Neutrophil (primary cell): ENCODE measurements around the gene RALGDS.

Experiments used
- H3K27ac ChIP-seq: fragments of 200-600 bp; sonication (generic); 2 replicates; pipeline ENCODE4 v1.5.1; 2016; ENCODE audit warnings: mild to moderate bottlenecking, moderate library complexity
- H3K27me3 ChIP-seq: fragments of 200-600 bp; sonication (generic); 2 replicates; pipeline ENCODE4 v1.6.0; 2016; ENCODE audit warnings: mild to moderate bottlenecking
- H3K36me3 ChIP-seq: fragments of 200-600 bp; sonication (generic); 2 replicates; pipeline ENCODE4 v1.5.1; 2017
- H3K4me1 ChIP-seq, 2 experiments: fragments of 200-600 bp in 1 of 2; sonication (generic) in 1 of 2; 1 replicate in 1 of 2; 2 replicates in 1 of 2; pipeline versions ENCODE4 v1.5.1 to v1.6.1; 2013 to 2016; ENCODE audit warnings: low read depth in 1 of 2, low read length in 1 of 2, mild to moderate bottlenecking in 1 of 2, moderate library complexity in 1 of 2; ENCODE audit not compliant: control insufficient read depth in 1 of 2, insufficient read depth in 1 of 2
- H3K4me3 ChIP-seq, 2 experiments: fragments of 200-600 bp in 1 of 2; sonication (generic) in 1 of 2; 1 replicate in 1 of 2; 2 replicates in 1 of 2; pipeline ENCODE4 v1.5.1; 2013 to 2016; ENCODE audit warnings: low read depth in 1 of 2, low read length in 1 of 2, mild to moderate bottlenecking in 1 of 2, moderate library complexity in 1 of 2
- H3K9me3 ChIP-seq: fragments of 200-600 bp; sonication (generic); 2 replicates; pipeline ENCODE4 v1.5.1; 2016
- TF ChIP-seq, protein P1 (sequence below): fragments of 200-600 bp; sonication (generic); IDR thresholded peaks from 2 replicates; pipeline ENCODE4 v1.5.1; 2016; ENCODE audit warnings: antibody characterized with exemption

RALGDS gene

DNA sequence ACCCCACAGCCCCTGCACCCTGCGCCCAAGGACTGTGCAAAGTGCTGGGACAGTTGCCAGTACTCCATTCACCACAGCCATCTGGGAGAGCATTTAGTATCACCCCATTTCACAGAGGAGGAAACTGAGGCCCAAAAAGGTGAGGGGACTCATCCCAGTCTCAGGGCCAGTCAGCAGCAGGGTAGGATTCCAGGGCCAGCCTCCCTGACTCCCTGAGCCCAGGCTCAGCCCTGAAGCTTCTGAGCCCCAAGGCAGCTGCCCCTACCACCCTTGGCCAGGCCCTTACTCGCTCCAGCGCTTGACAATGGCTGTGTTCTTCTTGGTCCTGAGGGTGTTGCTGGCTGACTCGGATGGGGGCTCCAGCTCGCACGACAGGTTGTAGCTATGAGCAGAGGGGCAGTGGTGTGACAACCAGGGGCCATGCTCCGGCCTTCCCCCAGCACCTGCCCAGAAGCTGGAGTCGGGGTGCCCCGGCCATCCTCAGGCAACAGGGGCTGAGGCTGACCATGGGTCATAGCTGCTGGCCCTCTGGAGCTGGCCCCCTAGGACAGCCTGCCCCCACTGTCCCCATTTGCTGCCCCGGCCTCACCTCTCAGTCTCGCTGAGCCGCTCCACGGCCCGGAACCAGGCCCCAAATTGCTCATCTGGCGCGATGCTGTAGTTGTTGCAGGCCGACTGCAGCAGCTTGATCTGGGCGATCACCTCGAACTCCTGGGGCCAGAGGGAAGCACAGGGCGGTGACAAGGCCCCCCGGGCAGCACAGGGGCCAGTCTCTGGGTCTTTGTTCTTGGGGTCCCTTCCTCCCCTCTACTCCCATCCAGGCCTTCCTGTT, 18.6 kb downstream of the RALGDS start:
- H3K36me3 ChIP-seq = peaks cover 3% of the 10 kb centered on the region
- no peaks in the 10 kb centered on the region for H3K9me3 ChIP-seq
- no peaks in the 10 kb centered on the region for H3K27me3 ChIP-seq
- no peaks in the 10 kb centered on the region for H3K4me1 ChIP-seq
- no peak overlapping the region for H3K27ac ChIP-seq
- TF ChIP-seq, protein P1, sequence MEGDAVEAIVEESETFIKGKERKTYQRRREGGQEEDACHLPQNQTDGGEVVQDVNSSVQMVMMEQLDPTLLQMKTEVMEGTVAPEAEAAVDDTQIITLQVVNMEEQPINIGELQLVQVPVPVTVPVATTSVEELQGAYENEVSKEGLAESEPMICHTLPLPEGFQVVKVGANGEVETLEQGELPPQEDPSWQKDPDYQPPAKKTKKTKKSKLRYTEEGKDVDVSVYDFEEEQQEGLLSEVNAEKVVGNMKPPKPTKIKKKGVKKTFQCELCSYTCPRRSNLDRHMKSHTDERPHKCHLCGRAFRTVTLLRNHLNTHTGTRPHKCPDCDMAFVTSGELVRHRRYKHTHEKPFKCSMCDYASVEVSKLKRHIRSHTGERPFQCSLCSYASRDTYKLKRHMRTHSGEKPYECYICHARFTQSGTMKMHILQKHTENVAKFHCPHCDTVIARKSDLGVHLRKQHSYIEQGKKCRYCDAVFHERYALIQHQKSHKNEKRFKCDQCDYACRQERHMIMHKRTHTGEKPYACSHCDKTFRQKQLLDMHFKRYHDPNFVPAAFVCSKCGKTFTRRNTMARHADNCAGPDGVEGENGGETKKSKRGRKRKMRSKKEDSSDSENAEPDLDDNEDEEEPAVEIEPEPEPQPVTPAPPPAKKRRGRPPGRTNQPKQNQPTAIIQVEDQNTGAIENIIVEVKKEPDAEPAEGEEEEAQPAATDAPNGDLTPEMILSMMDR = no peak
- H3K4me3 ChIP-seq = no peak overlapping the region

DNA sequence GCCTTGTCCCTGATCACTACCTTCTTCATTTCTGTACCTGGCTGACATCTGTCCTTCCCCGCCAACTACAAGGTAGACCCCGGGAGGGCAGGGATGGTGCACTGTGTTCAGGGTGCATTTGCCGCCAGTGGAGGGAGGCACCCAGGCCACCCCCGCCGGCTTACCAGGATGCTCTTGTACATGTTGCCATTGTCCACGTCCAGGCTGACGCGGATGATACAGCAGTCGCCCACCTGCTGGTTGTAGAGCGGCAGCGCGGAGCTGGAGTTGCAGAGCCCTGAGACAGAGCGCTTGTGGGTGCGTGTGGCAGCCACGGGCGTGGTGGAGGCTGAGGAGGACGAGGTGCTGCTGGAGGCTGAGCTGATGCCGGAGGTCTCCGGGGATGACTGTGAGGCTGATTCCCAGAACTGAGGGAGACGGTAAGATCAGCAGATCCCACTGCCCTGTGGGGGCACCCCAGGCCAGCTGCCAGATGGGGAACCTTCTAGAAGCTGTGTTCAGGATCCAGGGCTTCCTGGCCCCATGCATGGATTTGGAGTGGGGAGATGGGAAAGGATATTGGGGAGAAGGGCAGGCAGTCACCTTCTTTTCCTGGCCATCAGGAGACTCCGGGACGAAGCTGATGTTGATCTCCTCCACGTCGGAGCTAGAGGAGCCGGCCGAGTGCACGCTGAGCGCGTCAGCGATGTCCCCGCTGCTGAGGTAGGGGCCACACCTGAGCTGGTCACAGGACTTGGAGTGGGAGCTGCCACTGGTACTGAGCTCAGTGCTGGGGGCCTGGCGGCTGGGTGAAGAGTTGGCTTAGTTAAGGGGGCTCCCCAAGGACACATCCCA, 19.5 kb downstream of the RALGDS start:
- H3K36me3 ChIP-seq = peaks cover 3% of the 10 kb centered on the region
- TF ChIP-seq, protein P1 = no peak
- H3K4me1 ChIP-seq = no peaks in the 10 kb centered on the region

DNA sequence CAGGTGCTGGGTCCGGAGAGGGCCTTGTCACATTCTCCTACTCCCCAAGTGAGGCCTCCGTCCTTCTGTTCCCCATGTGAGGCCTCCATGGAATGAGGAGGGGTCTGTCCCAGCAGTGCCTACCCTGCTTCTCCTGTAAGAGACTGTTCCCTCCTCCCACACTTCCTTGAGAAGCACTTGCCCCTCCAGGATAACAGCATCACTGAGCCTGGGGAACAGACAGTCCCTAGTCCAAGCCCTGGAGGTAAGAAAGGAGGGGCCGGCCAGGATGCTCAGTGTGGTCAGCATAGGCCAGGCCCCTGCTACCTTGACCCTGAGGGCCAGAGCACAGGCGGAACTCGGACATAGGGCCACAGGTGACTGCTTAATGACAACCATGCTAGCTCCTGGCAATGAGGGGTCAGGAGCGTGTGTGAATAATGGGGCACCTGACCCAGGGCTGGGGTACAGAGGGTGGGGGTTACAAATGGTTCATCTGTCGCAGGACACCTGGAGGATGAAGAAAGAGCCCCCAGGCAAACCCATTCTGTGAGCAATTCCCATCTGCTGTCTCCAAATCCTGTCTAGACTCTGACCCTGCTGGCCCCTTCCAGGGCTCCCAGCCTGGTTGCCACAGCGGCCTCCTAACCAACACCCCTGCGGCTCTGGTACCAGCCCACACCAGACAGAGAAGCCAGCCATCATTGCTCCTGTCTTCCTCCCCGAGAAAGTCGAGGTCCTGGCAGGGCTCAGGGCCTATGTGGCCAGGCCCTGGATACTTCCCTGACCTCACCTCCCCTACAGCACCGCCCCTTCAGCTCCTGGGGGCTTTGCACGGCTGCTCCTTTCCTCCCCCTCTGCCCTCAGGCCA, 20.3 kb downstream of the RALGDS start:
- Histone ChIP-seq H3K4me1 (no peaks in the 10 kb centered on the region), H3K9me3 (no peaks in the 10 kb centered on the region), H3K36me3 (peaks cover 3% of the 10 kb centered on the region), H3K27ac (no peak overlapping the region), H3K27me3 (no peaks in the 10 kb centered on the region), H3K4me3 (no peak overlapping the region)
- TF ChIP-seq, protein P1 = no peak

More for the DNA sequence above, 19.5 kb downstream of the RALGDS start:
- H3K27ac ChIP-seq = no peak overlapping the region
- no peaks in the 10 kb centered on the region for H3K9me3 ChIP-seq
- no peaks in the 10 kb centered on the region for H3K27me3 ChIP-seq
- no peak overlapping the region for H3K4me3 ChIP-seq

DNA sequence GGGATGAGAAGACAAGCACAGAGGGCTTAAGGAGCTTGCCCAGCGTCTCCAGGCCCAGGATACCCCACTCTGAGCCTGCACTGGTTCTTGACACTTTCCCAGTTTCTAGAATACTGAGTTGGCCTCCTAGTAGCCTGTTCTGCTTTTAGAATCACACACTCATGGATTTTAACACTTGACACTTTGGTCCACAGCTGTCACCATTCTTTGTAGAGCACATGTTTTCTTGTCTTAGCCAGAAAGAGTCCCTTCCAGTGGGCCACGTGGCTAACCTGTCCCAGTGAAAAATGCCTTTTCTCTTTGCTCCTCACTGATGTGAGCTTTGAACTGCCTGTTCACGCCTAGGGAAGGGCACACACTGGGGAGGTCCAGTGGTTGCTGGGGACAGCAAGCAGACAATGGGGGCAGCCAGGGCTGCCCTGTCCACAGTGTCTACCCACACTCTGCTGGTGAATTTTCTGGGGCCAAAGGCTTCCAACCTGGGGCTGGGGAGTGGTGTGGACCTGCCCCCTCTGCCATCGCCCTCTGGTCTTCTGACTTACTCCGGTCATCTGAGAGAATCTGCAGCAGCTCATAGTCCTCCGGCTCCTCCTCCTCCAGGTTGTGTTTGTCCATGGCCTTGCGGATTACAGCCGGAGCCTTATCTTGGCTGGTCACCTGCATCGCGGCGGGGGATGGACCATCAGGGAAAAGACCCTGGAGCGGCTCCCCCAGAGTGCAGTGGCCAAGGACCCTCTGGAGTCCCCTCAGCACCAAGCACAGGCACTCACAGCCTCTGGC, 21.1 kb downstream of the RALGDS start:
- TF ChIP-seq, protein P1 = no peak
- Histone ChIP-seq H3K27ac (no peak overlapping the region), H3K4me1 (no peaks in the 10 kb centered on the region), H3K9me3 (no peaks in the 10 kb centered on the region), H3K27me3 (no peaks in the 10 kb centered on the region), H3K4me3 (no peak overlapping the region), H3K36me3 (peaks cover 3% of the 10 kb centered on the region)
